Stimulated activated CD8-positive, alpha-beta memory T cell treated with anti-CD3 and anti-CD28 coated beads, Interleukin-15, amount 100 ng/mL, for 24 hours (primary cell): Measurements from ENCODE around the gene ANKRD53.

Experiments used
- DNase-seq: peaks from one replicate; pipeline ENCODE4 v3.0.0-alpha.2; 2020; ENCODE audit warnings: low read depth

ANKRD53 gene, protein sequence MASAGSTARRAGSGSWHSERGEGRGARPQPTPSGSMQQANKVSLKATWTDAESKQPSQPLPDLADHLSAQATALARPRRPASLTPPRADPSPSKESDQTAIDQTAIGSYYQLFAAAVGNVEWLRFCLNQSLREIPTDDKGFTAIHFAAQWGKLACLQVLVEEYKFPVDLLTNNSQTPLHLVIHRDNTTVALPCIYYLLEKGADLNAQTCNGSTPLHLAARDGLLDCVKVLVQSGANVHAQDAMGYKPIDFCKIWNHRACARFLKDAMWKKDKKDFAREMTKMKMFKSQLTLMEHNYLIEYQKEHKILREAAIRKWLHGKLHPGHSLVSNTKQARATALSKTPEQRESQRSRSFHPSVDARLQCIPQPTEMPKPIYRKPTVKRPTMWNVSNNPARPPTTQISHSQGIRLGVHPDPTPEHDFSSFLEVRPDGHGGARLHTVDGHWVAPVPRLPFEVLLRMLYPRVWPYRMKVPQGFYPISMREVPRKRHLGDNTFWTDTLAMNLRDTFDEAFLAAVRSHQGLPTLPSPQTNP

DNA sequence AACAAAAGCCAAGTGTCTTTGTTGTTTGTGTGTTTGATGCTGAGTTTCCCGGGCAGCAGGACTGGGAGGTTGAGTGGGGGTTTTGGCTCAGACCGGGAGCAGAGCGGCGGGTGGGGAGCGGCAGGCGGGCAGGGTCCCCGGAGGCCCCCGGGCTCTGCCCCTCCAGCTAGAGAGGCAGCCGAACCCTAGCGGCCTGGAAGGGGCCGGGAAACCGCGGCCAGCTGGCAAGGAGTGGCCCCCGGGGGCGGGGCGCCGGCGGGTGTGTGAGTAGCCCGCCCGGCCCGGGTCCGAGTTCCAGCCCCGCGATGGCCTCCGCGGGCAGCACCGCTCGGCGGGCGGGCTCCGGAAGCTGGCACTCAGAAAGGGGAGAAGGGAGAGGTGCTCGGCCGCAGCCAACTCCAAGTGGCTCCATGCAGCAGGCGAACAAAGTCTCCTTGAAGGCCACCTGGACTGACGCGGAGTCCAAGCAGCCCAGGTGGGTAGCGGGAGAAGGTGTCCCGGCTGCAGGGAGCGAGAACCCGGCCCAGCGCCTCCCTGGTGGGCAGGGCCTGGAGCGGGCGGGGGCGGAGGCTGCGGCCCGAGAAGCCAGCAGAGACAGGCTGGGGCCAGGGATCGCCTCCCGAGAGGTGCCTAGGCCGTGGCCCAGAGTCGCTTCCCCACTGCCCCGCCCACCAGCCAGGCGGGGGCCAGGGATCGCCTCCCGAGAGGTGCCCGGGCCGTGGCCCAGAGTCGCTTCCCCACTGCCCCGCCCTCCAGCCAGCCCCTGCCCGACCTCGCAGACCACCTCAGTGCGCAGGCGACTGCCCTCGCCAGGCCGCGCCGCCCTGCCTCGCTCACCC is at the start of gene ANKRD53:
TSS of gene ANKRD53 (plus strand) at position 290 of the 839 bp plus-strand sequence. CDS start at position 306, 16 bp downstream.
- no peak for DNase-seq

DNA sequence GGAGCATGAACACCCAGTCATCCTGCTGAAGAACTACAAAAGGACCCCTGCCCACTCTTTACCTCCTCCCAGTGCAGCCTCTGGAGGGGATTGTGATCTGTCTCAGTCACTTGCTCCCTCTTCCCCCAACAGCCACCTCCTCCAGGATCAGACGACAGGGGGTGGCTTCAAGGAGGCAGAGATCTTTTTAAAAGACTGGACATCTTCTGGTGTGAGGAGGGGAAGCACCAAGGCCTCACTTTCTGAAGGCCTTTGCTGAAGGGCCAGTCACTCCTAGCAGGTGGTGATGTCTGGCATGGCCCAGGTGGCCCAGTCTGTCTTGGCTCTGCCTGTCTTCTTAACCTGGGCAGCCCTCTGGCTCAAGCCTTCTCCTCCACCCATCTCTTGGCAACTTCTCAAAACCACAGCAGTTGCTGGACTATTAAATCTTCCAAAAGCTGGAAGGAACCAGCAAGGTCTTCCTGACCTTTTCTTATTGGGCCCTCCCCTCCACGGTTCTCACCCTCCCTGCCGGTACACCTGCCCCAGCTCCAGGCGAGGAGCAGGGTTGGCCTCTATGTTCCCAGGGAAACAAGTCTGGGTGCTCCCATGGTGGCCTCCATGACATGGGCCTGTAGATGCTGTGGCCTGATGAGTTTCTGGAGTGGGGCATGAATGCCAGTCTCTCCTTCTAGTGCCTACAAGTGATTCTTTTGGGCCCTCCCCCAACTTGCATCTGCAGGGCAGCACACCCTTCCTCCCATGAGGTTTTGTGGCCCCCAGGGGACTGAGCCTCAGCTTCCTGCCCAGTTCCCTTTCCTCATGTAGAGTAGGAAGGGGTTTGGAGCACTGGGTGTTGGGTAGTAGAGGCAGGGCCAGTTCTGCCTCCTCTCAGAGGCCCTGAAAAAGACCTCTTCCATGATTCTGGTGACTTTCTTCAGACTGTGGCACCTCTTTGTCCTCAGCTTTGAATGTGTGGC is 47.8 kb upstream of the ANKRD53 start:
- no peak for DNase-seq

DNA sequence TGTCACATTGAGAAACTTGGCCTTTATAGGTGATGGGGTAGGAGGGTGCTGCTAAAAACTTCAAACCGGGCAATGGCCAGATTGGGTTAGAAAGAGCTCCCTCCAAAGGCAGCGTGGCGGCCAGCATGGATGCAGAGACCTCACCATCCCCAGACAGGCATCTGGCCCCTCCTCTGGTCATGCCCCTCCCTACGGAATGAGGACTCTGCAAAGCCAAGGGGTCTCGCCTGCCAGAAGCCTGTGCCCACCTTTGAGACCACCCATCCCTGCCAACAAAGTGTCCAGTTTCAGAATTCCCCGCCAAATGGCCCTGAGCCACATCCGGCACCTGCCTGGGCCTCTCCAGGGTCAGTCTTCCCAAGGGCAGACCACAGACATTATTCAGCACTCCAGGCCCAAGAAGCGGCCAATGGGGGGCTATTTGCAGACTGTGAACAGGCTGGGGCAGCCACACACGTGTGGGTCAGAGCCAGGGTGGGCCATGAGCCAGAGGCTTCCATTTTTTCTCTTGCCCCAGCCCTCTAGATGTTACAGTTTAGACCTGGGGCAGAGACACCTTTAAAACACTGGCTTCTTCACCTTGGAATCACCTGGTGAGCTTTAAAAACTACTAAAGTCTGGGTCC is 46.9 kb upstream of the ANKRD53 start:
- DNase-seq: no peak

DNA sequence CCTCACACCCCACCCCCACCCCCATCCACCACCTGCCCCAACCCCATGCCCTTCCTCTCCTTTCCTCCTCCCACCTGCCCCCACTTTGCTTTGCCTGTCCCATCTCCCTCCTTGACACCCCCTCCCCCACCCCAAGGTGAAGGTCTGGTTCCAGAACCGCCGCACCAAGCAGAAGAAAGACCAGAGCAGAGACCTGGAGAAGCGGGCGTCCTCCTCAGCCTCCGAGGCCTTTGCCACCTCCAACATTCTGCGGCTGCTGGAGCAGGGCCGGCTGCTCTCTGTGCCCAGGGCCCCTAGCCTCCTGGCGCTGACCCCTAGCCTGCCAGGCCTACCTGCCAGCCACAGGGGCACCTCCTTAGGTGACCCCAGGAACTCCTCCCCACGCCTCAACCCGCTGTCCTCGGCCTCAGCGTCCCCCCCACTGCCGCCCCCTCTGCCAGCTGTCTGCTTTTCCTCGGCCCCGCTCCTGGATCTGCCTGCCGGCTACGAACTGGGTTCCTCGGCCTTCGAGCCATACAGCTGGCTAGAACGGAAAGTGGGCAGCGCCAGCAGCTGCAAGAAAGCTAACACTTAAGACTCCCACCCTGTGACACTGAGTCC is 45.7 kb upstream of the ANKRD53 start:
- no peak for DNase-seq

DNA sequence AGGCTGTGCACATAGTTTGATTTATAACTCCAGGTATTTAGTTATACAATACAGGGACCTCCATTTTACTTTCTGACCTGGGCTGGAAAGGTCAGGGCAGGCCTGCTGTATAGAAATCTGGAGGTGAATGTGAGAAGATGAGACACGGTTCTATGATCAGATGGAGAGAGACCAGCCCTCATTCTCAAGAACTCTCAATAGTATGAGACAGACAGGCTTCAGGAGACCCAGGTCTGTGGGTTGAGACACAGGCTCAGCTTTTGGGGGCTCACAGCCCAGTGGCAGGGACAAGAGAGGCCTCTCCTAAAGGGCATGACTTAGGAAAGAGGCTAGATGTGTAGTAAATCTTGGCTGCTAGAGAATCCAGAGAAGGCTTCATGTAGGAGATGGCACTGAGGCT is 43.4 kb upstream of the ANKRD53 start:
- no peak for DNase-seq

DNA sequence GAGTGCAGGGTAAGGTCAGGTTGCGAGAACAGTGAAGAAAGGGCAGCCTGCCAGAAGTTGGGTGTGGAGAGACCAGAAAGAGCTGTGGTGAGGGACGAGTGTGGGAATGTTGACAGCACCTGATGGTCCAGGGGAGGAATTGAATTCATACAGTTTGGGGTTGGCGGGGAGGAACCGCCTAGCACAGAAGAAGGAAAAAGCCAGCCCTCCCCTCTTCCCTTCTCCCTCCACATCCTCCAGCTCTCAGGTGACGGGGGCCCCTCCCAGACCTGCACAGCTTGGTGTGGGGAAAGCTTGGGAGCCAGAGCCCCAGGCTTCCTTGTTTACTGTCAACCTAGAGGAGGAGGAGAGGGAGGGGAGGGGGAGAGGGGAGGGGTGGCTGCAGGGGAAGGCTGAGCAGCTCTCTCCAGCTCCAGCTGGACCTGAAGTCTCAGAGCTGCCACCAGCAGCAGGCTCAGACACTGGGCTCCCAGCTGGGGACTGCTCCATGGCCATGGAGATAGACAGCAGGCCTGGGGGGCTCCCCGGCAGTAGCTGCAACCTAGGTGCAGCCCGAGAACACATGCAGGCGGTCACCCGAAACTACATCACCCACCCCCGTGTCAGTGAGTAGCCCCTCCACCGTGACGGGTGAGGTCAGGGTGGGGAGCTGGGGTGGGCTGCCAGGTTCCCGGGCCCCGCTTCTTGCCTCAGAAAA is 42.8 kb upstream of the ANKRD53 start, which contains the start of gene ATP6V1B1:
TSS of gene ATP6V1B1 (plus strand) at position 433 of the 697 bp plus-strand sequence. CDS start at position 488, 55 bp downstream.
- DNase-seq: no peak

DNA sequence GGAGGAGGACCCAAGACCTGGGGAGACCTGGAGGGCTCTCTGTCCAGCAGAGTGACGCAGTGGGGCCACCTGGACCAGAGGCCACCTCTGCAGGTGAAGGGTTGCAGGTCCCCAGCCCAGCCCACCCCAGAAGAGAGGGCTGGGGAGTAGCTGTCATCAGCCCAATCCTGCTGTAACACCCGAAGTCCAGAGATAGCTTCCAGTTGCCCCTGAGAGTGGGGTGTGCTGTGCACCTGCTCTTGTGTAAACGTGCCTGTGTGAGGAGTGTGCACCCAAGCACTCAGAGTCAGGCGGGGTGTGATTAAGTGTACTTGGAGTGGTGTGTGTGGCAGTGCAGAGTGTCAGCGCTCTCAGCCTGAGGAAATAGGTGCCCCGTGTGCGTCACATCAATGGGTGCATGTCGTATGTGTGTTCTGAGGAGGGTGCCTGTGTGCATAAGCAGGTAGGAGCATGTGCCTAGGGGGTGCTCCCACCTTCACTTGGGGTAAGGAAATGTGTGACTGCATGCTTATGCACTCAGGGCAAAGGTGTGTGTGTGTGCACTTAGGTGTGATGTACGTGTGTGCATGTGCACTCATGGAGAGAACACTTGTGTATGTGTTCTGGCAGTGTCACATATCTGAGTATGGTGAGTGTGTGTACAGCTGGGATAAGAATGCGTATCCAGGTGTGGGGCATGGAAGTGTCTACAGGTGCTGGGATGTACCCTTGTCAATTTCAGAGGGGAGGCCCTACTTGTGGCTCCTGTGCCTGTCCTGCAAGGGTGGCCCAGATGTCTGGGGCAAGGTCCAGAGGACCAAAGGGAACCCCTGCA is 42.1 kb upstream of the ANKRD53 start:
- DNase-seq: no peak

DNA sequence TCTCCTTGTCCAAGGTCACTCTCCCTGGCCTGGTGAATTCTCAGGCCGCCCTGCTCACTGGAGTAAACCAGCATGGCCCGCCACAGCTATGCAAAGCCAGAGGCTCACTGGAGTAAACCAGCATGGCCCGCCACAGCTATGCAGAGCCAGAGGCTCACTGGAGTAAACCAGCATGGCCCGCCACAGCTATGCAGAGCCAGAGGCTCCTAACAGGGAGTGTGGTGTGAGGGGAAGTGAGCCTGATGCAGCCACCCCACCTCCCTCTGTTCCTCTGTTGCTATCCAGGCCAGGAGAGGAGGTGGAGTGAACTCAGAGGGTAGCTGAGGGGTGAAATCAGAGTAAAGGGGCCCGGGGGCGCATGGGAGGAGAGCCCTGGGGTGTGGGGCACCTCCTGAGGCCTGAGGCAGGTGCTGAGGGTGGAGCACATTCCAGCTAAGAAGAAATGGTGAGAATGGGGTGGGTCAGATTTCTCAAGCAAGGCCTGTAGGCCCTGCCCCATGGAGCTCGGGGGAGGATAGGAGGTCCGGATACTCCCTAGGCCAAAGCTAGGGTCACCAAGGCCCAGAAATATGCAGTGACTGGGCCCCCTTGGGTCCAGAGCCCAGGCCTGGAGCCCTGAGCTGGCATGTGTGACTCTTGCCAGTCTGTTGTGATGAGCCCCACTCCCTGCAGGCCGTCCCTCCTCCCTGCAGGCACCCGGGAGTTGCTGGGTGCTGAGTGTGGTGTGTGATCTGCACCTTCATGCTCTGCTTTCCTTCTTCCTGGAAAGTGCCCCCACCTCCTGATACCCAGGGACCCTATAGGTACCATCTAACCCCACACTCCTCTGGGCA is 41.2 kb upstream of the ANKRD53 start:
- no peak for DNase-seq

DNA sequence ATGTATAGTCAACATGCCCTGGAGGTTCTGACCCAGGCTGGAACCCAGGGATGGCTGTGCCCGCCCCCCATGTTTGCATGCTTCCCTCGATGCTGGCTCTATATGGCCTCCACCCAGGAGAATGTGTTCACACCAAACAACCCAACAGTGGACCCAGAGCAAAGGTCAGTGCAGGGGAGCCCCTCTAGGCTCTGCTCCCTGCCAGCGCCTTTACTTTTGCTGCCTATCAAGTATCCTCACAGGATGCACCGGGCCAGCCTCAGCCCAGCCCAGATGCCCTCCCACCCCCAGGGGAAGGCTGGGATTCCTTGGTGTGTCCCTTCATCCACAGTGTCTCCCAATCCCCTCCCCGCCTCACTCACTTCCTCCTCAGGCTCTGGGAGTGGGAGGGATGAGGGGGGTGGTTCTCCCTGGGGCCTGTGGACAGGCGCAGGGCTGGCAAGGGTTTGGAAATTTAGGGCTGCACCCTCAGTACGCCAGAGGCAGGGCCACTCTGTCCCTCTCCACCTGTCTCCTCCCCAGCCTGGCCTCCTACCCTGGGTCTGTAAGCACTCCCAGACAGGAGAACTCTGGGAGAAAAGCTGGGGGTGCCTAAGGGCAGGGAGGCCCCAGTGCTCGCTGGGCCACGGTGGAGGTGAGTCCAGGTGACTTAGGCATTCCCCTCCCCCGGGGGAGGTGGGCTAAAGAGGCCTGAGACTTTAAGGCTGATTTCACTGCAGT is 40.4 kb upstream of the ANKRD53 start:
- no peak for DNase-seq

DNA sequence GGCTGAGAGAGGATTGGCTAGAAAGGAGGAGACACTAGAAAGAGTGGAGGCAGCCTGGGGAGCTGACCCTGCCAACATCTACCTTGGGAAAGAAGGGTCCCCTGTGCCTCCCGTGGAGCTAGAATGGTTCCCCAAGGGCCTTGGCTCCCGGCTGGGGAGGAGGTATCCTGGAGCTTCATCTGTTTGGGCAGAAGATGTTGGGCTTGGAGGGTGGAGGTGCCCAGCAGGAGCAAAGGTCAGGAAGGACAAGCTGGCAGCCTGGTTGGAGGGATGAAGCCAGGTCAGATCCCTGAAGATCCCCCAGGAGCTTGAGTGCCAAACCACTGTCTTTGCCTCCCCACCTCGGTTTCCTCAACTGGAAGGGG is 39.9 kb upstream of the ANKRD53 start:
- no peak for DNase-seq

DNA sequence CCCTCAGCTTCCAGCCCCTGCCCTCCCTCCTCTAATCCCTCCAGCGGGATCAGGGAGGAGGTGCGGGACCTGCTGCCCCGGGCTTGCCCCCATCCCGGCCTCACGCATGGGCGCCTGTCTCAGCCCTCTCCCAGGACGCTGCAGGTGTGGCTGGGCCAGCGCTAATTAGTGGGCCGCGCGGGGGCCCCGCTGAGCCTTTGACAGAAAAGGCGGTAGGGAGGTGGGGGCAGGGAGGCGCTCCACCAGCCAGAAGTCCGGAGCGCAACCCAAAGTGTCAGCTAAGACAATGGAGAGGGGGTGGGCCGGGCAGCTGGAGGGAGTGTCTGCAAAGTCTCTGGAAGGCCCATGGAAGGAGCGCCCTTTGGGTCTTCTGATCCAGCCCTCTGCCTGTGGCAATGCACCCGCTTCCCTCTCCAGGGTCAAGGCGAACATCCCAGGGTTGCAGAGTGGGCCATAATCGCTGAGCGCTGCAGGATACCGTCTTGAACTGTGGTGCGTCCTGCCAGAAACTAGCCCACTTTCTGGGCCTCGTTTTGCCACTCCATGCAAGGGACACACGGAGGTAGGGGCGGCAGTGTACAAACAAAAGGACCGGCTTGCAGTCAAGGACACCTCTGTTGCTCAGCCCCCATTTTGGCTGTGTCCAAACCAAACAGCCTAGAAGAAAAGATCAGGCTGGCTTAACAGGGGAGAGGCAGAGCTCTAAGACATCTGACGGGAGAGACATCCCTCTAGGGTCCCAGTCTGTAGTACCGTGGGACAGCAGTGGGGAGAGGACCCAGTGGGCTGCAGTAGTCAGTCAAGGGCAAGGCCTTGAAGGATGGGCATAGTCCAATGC is 39.2 kb upstream of the ANKRD53 start:
- no peak for DNase-seq

DNA sequence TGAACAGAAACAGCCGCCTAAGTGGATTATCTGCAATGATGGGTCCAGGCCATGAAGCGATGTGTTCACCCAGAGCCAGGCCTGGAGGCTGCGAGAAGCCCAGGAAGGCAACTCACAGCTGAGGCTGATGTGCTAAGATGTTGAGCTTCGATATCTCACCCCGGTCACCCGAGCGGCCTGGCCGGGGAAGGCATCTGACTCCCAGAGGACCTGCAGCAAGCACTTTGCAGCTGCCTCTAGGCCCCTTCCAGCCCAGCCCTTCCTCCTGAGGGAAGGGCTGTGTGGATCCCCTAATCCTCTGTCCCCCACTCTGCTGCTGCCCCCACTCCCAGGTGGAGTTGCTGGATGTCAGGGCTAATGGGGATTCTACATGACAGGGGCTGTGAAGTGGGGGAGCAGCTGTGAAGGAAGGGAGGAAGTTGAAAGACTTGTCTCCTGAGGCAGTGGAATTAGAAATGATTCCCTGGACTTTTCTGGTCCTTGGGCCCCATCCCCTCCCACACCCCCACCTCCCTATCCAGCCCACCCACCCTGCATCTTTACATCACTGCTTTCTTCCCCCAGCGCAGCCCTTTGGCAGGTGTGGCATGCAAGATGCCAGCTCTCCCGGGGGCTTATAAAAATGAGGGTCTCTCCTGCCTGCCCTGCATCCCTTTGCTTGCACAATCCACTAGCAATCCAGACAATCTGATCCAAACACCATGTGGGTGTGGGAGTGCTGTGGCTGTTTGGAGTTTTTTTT is 38.4 kb upstream of the ANKRD53 start:
- no peak for DNase-seq

DNA sequence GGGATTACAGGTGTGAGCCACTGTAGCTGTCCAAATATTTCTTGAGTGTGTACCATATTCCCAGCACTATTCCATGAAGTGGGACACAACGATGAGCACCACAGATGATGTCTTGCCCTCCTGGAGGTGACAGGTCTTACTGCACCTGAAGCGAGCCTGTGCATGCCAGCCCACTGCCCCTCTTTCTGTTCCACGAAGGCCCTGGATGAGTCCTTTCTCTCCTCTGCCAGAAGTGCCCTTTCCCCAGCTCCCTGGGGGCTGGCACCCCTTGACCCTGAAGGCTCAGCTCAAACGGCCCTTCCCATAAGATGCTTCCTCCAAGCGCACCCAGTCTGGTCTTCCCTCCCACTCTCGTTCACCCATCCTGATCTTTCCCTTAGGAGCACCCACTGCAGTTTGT is 37.2 kb upstream of the ANKRD53 start:
- no peak for DNase-seq

DNA sequence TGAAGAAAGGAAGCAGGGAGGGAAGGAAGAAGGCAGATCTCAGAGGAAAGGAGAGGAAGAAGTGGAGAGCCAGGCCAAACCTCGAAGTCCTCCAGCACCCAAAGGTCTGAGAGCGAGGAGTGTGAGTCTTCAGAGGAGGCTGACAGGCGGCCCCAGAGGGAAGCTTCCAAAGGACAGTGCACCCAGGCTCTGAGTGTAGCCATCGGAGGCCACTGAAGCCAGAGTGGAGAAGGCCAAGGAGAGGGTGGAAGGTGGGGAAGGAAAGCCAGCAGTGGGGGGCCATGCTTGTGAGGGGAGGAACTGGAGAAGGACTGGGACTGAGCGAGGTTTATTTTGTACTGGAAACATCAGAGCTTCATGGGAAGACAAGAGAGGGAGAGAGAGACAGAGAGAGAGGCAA is 36.7 kb upstream of the ANKRD53 start:
- no peak for DNase-seq

DNA sequence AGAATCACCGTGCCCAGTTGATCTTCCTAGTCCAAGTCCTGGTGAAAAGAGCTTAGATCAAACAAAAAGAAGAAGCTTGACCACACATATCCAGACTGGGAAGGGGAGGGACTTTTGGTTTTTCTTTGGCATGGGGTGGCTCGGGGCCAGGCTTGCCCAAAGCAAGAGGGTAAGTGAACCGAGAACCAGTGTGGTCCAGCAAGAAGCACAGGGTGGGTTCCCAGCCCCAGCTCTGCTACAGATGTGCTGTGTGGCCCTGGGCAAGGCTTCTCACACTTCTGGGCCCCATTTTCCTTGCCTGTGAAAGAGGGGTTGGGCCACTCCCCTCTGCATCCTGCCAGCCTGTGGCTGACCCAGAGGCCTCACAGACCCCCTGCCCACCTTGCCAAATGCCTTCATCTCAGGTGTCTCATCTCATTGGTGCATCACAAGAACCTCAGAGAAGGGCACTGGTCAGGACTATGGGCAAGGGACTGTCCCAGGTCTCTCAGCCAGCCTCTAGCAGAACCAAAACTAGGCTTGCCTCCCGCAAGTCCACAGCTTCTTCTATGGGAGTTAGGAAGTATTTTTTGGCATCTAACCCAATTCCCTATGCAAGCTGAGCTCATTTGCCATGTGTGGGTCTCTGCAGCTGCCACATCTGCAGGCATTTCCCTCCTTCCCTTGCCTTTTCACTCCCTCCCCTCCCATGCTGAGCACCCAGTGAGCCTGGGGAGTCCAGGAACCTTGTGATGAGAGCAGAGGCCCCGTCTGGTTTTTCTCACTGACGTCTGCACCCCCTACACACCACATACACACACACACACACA is 35.8 kb upstream of the ANKRD53 start:
- DNase-seq: no peak
